Transverse colon (tissue), 3 donors: ENCODE data around the gene KIF16B.

ENCODE experiments used
- CTCF ChIP-seq, 5 experiments: fragments of 200-600 bp in 3 of 5; fragments of 450-650 bp in 2 of 5; sonication (generic) in 3 of 5; IDR thresholded peaks; 1 replicate in 2 of 5; 2 replicates in 3 of 5; pipeline ENCODE4 v1.5.1; 2016 to 2017; ENCODE audit warnings: antibody characterized with exemption in 5 of 5, inconsistent platforms in 3 of 5, mild to moderate bottlenecking in 2 of 5, moderate library complexity in 1 of 5
- POLR2A ChIP-seq: fragments of 450-650 bp; IDR thresholded peaks from one replicate; pipeline ENCODE4 v1.6.1; 2016; ENCODE audit warnings: antibody characterized with exemption, mild to moderate bottlenecking, moderate library complexity

DNA sequence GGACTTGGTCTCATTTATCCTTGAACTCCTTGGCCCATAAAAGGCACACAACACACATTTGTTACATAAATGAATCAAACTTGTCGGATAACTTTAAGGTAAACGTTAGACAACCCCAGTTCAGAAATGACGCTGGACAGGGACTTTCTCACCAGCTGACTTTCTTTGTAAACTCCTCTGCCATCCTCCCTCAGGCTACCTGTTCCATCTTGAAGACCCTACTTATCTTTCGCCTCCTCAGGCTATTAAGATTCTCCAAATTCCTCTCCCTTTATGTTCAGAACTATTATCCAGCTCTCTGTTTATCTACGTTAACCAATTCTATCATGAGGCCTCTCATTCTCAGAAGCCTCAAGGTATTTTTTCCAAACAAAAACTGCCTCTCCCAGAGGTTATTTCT lies 47.7 kb upstream of the KIF16B start:
- TF ChIP-seq CTCF (IDR thresholded peaks at IDR 0.05) = no peak
- no peak for TF ChIP-seq POLR2A
